PC-3 (cell line): Measurements from ENCODE around the gene PCDH9.

Experiments
- EZH2 ChIP-seq: fragments of 300-600 bp; sonication (generic); IDR thresholded peaks from one replicate; pipeline ENCODE4 v1.6.1; 2017; ENCODE audit warnings: antibody characterized with exemption, mild to moderate bottlenecking, low read length; ENCODE audit not compliant: unreplicated experiment
- TF ChIP-seq, protein P1 (sequence below): fragments of 300-600 bp; sonication (generic); conservative IDR thresholded peaks from 2 replicates; pipeline ENCODE4 v1.5.1; 2017; ENCODE audit warnings: antibody characterized with exemption, low read depth, mild to moderate bottlenecking, low read length

DNA sequence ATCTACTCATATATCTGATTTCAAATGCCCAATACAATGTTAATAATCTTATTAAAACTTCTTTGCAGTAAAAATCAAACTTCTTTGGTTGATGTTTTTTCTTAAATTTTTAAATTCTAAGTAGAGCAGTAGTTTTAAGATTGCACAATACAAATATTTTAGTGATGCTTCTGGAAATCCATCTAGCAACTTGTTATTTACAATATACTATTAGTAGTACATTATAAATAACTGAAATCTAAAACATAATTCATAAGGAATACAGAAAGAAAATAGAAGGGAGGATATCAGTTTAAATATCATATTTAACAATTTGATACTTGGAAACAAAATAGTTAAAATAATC is 569.7 kb downstream of the PCDH9 start:
- TF ChIP-seq, protein P1, sequence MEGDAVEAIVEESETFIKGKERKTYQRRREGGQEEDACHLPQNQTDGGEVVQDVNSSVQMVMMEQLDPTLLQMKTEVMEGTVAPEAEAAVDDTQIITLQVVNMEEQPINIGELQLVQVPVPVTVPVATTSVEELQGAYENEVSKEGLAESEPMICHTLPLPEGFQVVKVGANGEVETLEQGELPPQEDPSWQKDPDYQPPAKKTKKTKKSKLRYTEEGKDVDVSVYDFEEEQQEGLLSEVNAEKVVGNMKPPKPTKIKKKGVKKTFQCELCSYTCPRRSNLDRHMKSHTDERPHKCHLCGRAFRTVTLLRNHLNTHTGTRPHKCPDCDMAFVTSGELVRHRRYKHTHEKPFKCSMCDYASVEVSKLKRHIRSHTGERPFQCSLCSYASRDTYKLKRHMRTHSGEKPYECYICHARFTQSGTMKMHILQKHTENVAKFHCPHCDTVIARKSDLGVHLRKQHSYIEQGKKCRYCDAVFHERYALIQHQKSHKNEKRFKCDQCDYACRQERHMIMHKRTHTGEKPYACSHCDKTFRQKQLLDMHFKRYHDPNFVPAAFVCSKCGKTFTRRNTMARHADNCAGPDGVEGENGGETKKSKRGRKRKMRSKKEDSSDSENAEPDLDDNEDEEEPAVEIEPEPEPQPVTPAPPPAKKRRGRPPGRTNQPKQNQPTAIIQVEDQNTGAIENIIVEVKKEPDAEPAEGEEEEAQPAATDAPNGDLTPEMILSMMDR = no peak
- TF ChIP-seq EZH2 = no peak
